ENCODE results near the gene SUN1.

SUN1 gene

DNA sequence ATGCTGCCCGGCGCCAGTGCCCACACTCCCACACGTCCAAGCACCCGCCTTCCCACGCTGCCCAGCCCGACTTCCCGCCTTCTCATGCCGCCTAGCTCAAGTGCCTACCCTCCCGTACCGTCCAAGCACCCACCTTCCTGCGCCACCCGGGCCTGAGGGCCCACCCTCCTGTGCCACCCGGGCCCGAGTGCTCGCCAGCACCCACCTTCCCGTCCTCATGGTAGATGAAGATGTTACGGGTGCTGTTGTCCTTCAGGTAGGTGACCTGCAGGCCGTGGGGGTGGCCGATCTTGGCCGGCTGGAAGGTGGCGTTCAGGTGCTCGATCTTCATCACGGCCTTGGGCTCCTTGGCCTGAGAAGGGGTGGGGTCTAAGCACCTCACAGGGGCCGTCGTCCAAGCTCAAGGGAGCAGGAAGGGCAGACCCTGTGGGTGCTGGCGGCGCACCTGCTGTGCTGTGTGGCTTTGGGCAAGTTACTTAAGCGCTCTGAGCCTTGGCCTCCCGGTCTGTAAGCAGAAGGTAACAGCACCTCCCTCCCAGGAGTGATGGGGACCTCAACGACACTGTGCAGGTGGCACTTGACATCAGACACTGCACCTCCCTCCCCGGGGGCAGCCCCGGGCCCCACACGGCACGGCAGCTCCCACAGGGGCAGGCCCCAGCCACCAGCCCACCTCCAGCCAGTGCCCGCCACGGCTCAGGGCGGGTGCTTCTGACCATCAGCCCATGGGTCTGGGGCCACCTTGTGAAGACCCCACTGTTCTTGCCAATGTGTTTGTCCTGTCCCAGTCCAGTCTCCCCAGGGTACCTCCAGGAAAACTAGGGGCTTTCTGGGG is 71.9 kb downstream of the SUN1 start:
- TF ChIP-seq, protein P1, sequence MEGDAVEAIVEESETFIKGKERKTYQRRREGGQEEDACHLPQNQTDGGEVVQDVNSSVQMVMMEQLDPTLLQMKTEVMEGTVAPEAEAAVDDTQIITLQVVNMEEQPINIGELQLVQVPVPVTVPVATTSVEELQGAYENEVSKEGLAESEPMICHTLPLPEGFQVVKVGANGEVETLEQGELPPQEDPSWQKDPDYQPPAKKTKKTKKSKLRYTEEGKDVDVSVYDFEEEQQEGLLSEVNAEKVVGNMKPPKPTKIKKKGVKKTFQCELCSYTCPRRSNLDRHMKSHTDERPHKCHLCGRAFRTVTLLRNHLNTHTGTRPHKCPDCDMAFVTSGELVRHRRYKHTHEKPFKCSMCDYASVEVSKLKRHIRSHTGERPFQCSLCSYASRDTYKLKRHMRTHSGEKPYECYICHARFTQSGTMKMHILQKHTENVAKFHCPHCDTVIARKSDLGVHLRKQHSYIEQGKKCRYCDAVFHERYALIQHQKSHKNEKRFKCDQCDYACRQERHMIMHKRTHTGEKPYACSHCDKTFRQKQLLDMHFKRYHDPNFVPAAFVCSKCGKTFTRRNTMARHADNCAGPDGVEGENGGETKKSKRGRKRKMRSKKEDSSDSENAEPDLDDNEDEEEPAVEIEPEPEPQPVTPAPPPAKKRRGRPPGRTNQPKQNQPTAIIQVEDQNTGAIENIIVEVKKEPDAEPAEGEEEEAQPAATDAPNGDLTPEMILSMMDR (IDR thresholded peaks at IDR 0.05): no peak

DNA sequence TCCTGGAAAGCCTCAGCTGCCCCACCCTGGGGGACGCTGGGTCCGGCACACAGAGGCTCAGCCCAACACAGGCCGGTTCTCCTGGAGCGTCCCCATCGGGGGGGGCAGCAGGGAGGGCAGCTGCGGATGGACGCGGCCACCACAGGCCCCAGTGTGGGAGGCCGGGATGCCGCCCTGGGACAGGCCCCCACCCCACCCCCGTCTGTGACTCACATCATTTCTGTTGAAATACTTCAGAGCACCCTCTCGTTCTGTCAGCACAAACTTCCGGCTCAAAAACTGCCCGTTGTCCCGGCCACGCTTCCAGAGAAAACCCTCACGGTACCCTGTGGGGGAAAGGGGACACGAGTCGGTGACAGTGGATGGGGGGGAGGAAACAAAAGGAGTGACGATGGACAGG is 72.6 kb downstream of the SUN1 start:
- TF ChIP-seq, protein P1 (IDR thresholded peaks at IDR 0.05): no peak

DNA sequence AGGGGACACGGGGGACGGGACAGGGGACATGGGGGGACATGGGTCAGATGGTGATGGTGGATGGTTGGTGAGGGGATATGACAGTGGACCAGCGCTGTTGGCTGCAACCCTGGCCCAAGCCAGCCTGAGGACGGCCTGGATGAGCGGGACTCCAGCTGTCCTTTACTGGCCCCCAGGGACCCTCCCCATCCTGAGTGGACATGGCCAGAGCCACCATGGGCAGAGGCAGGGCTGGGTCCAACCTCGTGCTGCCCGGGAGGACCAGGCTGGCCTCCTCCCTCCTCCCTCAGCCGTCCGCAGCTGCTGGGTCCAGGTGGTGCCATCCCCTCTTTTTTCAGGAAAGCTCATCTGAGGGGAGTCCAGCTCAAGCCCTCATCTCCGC is 74.5 kb downstream of the SUN1 start:
- TF ChIP-seq, protein P1 (IDR thresholded peaks at IDR 0.05): no peak

DNA sequence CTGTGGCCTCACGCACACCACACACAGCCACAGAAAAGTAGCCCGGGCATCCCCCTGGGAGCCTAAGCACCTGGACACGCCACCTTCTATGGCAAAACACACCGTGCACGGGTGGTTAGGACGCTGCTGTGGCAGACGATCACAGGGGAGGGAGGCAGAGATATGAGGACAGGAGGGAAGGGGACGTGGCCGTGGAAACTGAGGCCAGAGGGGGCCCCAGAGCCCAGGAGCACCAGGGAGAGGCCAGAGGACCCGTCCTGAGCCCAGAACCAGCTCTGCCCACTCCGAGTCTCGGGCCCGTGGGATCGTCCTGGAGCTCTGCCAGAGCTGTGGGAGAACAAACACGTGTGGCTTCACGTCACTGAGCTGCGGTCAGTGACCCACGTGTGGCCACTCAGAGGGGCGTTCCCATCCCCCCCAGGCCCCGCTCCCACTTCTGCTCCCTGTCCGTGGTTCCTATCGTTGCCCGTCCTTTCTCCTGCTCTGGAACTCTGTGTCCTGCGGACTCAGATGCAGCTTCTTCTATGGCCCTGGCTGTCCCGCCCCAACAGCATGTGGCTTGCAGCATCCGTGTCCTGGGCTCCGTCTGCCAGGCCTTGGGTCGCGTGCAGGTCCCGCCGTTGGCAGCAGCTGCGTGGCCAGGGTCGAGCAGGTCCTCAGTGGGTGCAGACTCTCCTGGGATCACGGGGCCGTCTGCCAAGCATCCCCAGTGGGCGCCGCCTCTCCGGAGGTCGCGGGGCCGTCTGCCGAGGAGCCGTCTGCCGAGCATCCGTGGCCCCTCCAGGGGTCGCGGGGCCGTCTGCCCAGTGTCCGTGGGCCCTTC is 75.1 kb downstream of the SUN1 start:
- TF ChIP-seq, protein P1 (IDR thresholded peaks at IDR 0.05): no peak

DNA sequence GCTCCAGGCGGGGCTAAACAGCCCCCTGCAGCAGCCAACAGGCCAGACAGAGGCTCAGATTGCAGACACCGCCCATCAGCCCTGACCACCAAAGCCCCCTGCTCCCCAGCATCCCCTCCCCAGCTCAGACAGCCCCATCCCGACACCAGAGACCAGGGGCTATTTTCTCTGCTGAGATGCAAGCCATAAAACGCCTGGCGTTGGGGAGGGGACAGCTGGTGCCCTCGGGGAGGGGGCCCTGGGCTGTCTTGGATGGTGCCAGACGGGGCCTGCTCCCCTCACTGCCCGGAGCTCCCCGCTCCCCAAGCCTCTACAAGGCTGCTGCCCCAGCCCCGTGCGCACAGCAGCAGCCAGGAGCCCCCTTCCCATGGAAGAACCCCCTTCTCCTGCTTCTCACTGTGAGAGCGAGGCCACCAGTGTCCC is 75.9 kb downstream of the SUN1 start:
- TF ChIP-seq, protein P1 (IDR thresholded peaks at IDR 0.05): no peak

DNA sequence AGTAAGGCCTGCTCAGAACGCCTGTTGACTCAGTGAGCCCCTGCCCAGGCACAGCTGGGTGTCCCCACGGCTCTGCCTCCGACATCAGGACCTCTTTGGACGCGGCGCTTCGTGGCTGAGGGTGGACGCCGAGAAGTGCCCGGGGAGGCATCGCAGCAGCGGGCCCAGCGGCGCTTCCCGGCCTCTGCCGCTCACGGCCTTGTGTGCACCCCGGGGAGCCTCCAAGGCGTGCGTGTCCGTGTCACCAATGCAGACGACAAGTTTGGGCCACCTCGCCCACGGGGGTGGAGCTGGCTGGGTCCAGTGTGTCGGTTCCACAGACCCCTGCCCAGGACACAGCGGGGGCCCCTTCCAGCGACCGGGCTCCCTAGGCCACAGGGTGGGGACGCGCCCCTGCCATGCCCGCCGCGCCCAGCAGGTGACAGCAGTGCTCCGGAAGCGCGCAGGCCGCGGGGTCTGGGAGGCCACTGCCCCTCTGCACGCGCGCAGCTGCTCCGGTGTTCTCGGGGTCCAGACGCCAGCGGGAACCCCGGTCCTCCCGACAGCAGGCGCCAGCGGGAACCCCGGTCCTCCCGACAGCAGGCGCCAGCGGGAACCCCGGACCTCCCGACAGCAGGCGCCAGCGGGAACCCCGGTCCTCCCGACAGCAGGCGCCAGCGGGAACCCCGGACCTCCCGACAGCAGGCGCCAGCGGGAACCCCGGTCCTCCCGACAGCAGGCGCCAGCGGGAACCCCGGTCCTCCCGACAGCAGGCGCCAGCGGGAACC is 76.5 kb downstream of the SUN1 start:
- TF ChIP-seq, protein P1 (IDR thresholded peaks at IDR 0.05): peak; percentile 83

All from LNCAP (cell line).